Measurements from ENCODE around the gene VEZF1. TPM values are rescaled to one million over a fixed set of nuclear protein-coding genes. Genes with fewer than 3 reads are reported as not detected.

Gene VEZF1
- polyA plus RNA-seq, 3 donors, result 28.3 to 40.1 (median 29.0) TPM

- H2AFZ ChIP-seq (ENCODE audit: insufficient read depth, low read depth, low read length, poor library complexity, severe bottlenecking), result no peak overlapping the region
- peaks cover 76 to 87% of the 10 kb centered on the region in 2 donors for H3K4me1 ChIP-seq (ENCODE audit: control insufficient read depth in 1 of 2, insufficient read depth in 2 of 2, low read length in 2 of 2)
- peak overlapping the region; percentile 30 for H3K9ac ChIP-seq (ENCODE audit: insufficient read depth, low read length, poor library complexity, severe bottlenecking)
- H3K4me3 ChIP-seq (replicated peaks in 1 of 3; ENCODE audit: low read depth in 2 of 3, low read length in 3 of 3), result peak overlapping the region; percentile 3 to 74 (median 28)
- H3K36me3 ChIP-seq (replicated peaks in 1 of 2; ENCODE audit: control insufficient read depth in 1 of 2, insufficient read depth in 2 of 2, low read length in 2 of 2), result no peaks in the 10 kb centered on the region
- Mint-ChIP-seq H3K4me3 (peak overlapping the region; percentile 75 to 92), H3K4me1 (peaks cover 73% of the 10 kb centered on the region), H3K27me3 (ENCODE audit: low read depth in 3 of 3) (peaks cover 0 to 4% (median 3%) of the 10 kb centered on the region in 3 donors), H3K9me3 (no peaks in the 10 kb centered on the region), H3K36me3 (peaks cover 3 to 12% of the 10 kb centered on the region in 2 donors), H3K27ac (peak overlapping the region; percentile 91 to 95 (median 92))
- DNase-seq, result peak in 2 of 3 donors; percentile 12 to 35
- H4K20me1 ChIP-seq (ENCODE audit: insufficient read depth, low read length), result no peaks in the 10 kb centered on the region
- WGBS (ENCODE audit: insufficient coverage), result 0% methylated on average over 1 of the region's 6 CpGs
- H3K27ac ChIP-seq (ENCODE audit: low read depth in 1 of 2, low read length in 2 of 2), result peak overlapping the region; percentile 62 to 87
- H3K4me2 ChIP-seq (replicated peaks; ENCODE audit: extremely low read depth, low read length, poor library complexity, severe bottlenecking), result peak overlapping the region; percentile 75
- intact Hi-C loops (cut with micrococcal nuclease), result loop anchor here (2.0 to 5.0 kb wide), 2 partner anchors 41 to 53 kb away; partner anchors contain the start of gene VEZF1 (in 1 of the 2)
- peaks cover 20% of the 10 kb centered on the region for H3K79me2 ChIP-seq (ENCODE audit: insufficient read depth, low read length)
- TF ChIP-seq, protein P1, sequence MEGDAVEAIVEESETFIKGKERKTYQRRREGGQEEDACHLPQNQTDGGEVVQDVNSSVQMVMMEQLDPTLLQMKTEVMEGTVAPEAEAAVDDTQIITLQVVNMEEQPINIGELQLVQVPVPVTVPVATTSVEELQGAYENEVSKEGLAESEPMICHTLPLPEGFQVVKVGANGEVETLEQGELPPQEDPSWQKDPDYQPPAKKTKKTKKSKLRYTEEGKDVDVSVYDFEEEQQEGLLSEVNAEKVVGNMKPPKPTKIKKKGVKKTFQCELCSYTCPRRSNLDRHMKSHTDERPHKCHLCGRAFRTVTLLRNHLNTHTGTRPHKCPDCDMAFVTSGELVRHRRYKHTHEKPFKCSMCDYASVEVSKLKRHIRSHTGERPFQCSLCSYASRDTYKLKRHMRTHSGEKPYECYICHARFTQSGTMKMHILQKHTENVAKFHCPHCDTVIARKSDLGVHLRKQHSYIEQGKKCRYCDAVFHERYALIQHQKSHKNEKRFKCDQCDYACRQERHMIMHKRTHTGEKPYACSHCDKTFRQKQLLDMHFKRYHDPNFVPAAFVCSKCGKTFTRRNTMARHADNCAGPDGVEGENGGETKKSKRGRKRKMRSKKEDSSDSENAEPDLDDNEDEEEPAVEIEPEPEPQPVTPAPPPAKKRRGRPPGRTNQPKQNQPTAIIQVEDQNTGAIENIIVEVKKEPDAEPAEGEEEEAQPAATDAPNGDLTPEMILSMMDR (IDR thresholded peaks at IDR 0.05), result no peak
- no peaks in the 10 kb centered on the region for H3K9me3 ChIP-seq (replicated peaks in 1 of 2; ENCODE audit: control insufficient read depth in 1 of 2, insufficient read depth in 1 of 2, low read length in 2 of 2)
- H3K27me3 ChIP-seq (ENCODE audit: control insufficient read depth in 2 of 2, insufficient read depth in 2 of 2, low read length in 2 of 2), result no peaks in the 10 kb centered on the region
Observed at GRCh38 chr17:57945996-57946797, 41.9 kb downstream of the VEZF1 start.

GRCh38 chr17:57944908-57945307, 43.1 kb downstream of the VEZF1 start:
- no peak for DNase-seq
- peaks cover 3 to 12% of the 10 kb centered on the region in 2 donors for H3K36me3 Mint-ChIP-seq
- H3K4me1 ChIP-seq (ENCODE audit: control insufficient read depth in 1 of 2, insufficient read depth in 2 of 2, low read length in 2 of 2), result peaks cover 76 to 87% of the 10 kb centered on the region in 2 donors
- no peaks in the 10 kb centered on the region for H3K9me3 ChIP-seq (replicated peaks in 1 of 2; ENCODE audit: control insufficient read depth in 1 of 2, insufficient read depth in 1 of 2, low read length in 2 of 2)
- 100% methylated on average over 1 of the region's 6 CpGs for WGBS (ENCODE audit: insufficient coverage)
- no peaks in the 10 kb centered on the region for H3K27me3 ChIP-seq (ENCODE audit: control insufficient read depth in 2 of 2, insufficient read depth in 2 of 2, low read length in 2 of 2)
- peaks cover 26% of the 10 kb centered on the region for H3K79me2 ChIP-seq (ENCODE audit: insufficient read depth, low read length)
- H3K9me3 Mint-ChIP-seq, result no peaks in the 10 kb centered on the region
- H3K4me3 ChIP-seq (replicated peaks in 1 of 3; ENCODE audit: low read depth in 2 of 3, low read length in 3 of 3), result no peak overlapping the region
- no peaks in the 10 kb centered on the region for H3K36me3 ChIP-seq (replicated peaks in 1 of 2; ENCODE audit: control insufficient read depth in 1 of 2, insufficient read depth in 2 of 2, low read length in 2 of 2)
- no peak overlapping the region for H3K27ac Mint-ChIP-seq
- intact Hi-C loops (cut with micrococcal nuclease), result loop anchor here in 1 of 2 donors (5.0 kb wide), 1 partner anchor 42 kb away; the partner anchor contains the start of gene VEZF1
- no peak overlapping the region for H3K9ac ChIP-seq (ENCODE audit: insufficient read depth, low read length, poor library complexity, severe bottlenecking)
- peaks cover 75% of the 10 kb centered on the region for H3K4me1 Mint-ChIP-seq
- peaks cover 0 to 4% (median 3%) of the 10 kb centered on the region in 3 donors for H3K27me3 Mint-ChIP-seq (ENCODE audit: low read depth in 3 of 3)
- no peaks in the 10 kb centered on the region for H4K20me1 ChIP-seq (ENCODE audit: insufficient read depth, low read length)
- TF ChIP-seq, protein P1 (IDR thresholded peaks at IDR 0.05), result no peak
- no peak overlapping the region for H3K4me2 ChIP-seq (replicated peaks; ENCODE audit: extremely low read depth, low read length, poor library complexity, severe bottlenecking)
- no peak overlapping the region for H3K27ac ChIP-seq (ENCODE audit: low read depth in 1 of 2, low read length in 2 of 2)
- H3K4me3 Mint-ChIP-seq, result no peak overlapping the region
- no peak overlapping the region for H2AFZ ChIP-seq (ENCODE audit: insufficient read depth, low read depth, low read length, poor library complexity, severe bottlenecking)
